ENCODE data around the gene OGDHL.

The OGDHL gene

GRCh38 chr10:49761789-49762565 lies at the start of gene OGDHL:
Gene OGDHL (minus strand): TSS chr10:49762323. CDS start chr10:49758592, 3,731 bp downstream.
- Histone ChIP-seq H3K27me3 (ENCODE audit: control insufficient read depth, insufficient read depth, low read length) (no peaks in the 10 kb centered on the region), H3K4me1 (peaks cover 28% of the 10 kb centered on the region), H3K36me3 (ENCODE audit: control insufficient read depth, insufficient read depth, low read length) (no peaks in the 10 kb centered on the region), H3K9me3 (ENCODE audit: control insufficient read depth, low read length) (no peaks in the 10 kb centered on the region), H3K9ac (peak within 1 kb of the TSS; percentile 93), H3K27ac (peak within 1 kb of the TSS; percentile 96), H3K4me2 (ENCODE audit: low read length) (peak within 1 kb of the TSS; percentile 76), H3K79me2 (peaks cover 2% of the 10 kb centered on the region), H2AFZ (peak within 1 kb of the TSS; percentile 81), H3K4me3 (ENCODE audit: low read depth, low read length) (peak within 1 kb of the TSS; percentile 65)
- TF ChIP-seq, protein P1, sequence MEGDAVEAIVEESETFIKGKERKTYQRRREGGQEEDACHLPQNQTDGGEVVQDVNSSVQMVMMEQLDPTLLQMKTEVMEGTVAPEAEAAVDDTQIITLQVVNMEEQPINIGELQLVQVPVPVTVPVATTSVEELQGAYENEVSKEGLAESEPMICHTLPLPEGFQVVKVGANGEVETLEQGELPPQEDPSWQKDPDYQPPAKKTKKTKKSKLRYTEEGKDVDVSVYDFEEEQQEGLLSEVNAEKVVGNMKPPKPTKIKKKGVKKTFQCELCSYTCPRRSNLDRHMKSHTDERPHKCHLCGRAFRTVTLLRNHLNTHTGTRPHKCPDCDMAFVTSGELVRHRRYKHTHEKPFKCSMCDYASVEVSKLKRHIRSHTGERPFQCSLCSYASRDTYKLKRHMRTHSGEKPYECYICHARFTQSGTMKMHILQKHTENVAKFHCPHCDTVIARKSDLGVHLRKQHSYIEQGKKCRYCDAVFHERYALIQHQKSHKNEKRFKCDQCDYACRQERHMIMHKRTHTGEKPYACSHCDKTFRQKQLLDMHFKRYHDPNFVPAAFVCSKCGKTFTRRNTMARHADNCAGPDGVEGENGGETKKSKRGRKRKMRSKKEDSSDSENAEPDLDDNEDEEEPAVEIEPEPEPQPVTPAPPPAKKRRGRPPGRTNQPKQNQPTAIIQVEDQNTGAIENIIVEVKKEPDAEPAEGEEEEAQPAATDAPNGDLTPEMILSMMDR (IDR thresholded peaks at IDR 0.05): no peak

GRCh38 chr10:49803988-49804387 lies 41.9 kb upstream of the OGDHL start:
- Histone ChIP-seq H3K27me3 (ENCODE audit: control insufficient read depth, insufficient read depth, low read length) (no peaks in the 10 kb centered on the region), H2AFZ (no peak overlapping the region), H3K4me3 (ENCODE audit: low read depth, low read length) (no peak overlapping the region), H3K36me3 (ENCODE audit: control insufficient read depth, insufficient read depth, low read length) (no peaks in the 10 kb centered on the region), H3K9ac (no peak overlapping the region), H3K4me1 (no peaks in the 10 kb centered on the region), H3K27ac (no peak overlapping the region), H3K9me3 (ENCODE audit: control insufficient read depth, low read length) (no peaks in the 10 kb centered on the region), H3K4me2 (ENCODE audit: low read length) (no peak overlapping the region), H3K79me2 (no peaks in the 10 kb centered on the region)
- TF ChIP-seq, protein P1 (IDR thresholded peaks at IDR 0.05): no peak

DNA sequence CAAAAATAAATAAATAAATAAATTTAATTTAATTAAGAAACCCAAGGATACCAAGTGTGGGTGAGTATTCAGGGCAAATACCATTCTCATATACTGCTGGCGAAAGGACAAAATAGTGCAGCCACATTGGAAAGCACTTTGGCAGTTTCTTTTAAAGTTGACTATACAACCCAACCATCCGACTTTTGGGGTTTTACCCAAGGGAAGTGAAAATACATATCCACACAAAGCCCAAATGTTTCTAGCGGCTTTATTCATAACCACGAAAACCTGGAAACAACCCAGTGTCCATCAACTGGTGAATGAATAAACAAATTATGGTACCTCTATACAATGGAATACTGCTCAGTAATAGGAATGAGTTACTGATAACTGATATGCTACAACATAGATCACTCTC lies 36.2 kb upstream of the OGDHL start:
- Histone ChIP-seq H3K4me2 (ENCODE audit: low read length) (no peak overlapping the region), H2AFZ (no peak overlapping the region), H3K36me3 (ENCODE audit: control insufficient read depth, insufficient read depth, low read length) (no peaks in the 10 kb centered on the region), H3K27ac (no peak overlapping the region), H3K79me2 (no peaks in the 10 kb centered on the region), H3K27me3 (ENCODE audit: control insufficient read depth, insufficient read depth, low read length) (no peaks in the 10 kb centered on the region), H3K4me1 (no peaks in the 10 kb centered on the region), H3K4me3 (ENCODE audit: low read depth, low read length) (no peak overlapping the region), H3K9me3 (ENCODE audit: control insufficient read depth, low read length) (no peaks in the 10 kb centered on the region), H3K9ac (no peak overlapping the region)
- TF ChIP-seq, protein P1 (IDR thresholded peaks at IDR 0.05): no peak

DNA sequence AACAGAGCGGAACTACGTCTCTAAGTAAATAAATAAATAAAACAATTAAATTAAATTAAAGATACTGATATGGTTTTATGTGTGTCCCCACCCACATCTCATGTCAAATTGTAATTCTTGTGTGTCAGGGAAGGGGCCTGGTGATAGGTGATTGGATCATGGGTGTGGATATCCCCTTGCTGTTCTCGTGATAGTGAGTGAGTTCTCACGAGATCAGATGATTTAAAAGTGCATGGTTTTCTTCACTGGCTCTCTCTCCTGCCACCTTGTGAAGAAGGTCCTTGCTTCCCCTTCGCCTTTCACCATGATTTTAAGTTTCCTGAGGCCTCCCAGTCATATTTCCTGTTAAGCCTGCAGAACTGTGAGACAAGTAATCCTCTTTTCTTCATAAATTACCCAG lies 29.0 kb upstream of the OGDHL start:
- no peak overlapping the region for H3K4me2 ChIP-seq (ENCODE audit: low read length)

More for the DNA sequence above, 29.0 kb upstream of the OGDHL start:
- Histone ChIP-seq H3K36me3 (ENCODE audit: control insufficient read depth, insufficient read depth, low read length) (no peaks in the 10 kb centered on the region), H3K27ac (no peak overlapping the region), H3K9me3 (ENCODE audit: control insufficient read depth, low read length) (no peaks in the 10 kb centered on the region), H3K4me3 (ENCODE audit: low read depth, low read length) (no peak overlapping the region), H2AFZ (peak overlapping the region; percentile 61), H3K9ac (no peak overlapping the region), H3K4me1 (peaks cover 8% of the 10 kb centered on the region), H3K27me3 (ENCODE audit: control insufficient read depth, insufficient read depth, low read length) (no peaks in the 10 kb centered on the region), H3K79me2 (no peaks in the 10 kb centered on the region)
- TF ChIP-seq, protein P1 (IDR thresholded peaks at IDR 0.05): no peak
